Left ventricle myocardium inferior (tissue), 1 donor: ENCODE measurements around the gene PRR16. TPM values are rescaled to one million over a fixed set of nuclear protein-coding genes. Genes with fewer than 3 reads are reported as not detected.

ENCODE experiments used
- DNase-seq: peaks from one replicate; pipeline ENCODE4 v3.0.0-alpha.2; 2020
- H3K27ac ChIP-seq: fragments of 200-600 bp; replicated peaks from 2 replicates; pipeline ENCODE4 v1.8.0; 2021
- H3K27me3 ChIP-seq: fragments of 200-600 bp; 2 replicates; pipeline ENCODE4 v1.8.0; 2021; ENCODE audit warnings: low read depth
- H3K36me3 ChIP-seq: fragments of 200-600 bp; 2 replicates; pipeline ENCODE4 v1.8.0; 2021
- H3K4me1 ChIP-seq: fragments of 200-600 bp; 2 replicates; pipeline ENCODE4 v1.8.0; 2021
- H3K4me3 ChIP-seq: fragments of 200-600 bp; 2 replicates; pipeline ENCODE4 v1.8.0; 2021; ENCODE audit warnings: mild to moderate bottlenecking, moderate library complexity
- H3K9me3 ChIP-seq: fragments of 200-600 bp; replicated peaks from 2 replicates; pipeline ENCODE4 v1.8.0; 2021
- CTCF ChIP-seq: fragments of 200-600 bp; IDR thresholded peaks from 2 replicates; pipeline ENCODE4 v1.8.0; 2021; ENCODE audit warnings: antibody characterized with exemption, mild to moderate bottlenecking, borderline replicate concordance
- intact Hi-C: fragments of 100-400 bp; cut with micrococcal nuclease; formaldehyde crosslinking; loops from one replicate; pipeline ENCODE4 v1.11.0; 2022
- total RNA-seq: library from RNA; stranded (reverse); fragmentation: NEBNext Ultra II Directional; extraction: Animal tissue kit (Norgen Biotek cat#: 25700); gene quantifications from one replicate; pipeline ENCODE4 v1.2.1, GENCODE V29; 2021
- donor health status: DM: no; HTN: yes; CAD: no; lungs with severe emphysema.

PRR16 gene
- total RNA-seq, 1 donor from 2014 or later = 15.3 TPM

- H3K9me3 ChIP-seq = no peaks in the 10 kb centered on the region
- TF ChIP-seq CTCF = no peak
- DNase-seq = no peak
- no peaks in the 10 kb centered on the region for H3K36me3 ChIP-seq
- H3K27ac ChIP-seq = no peak overlapping the region
- no peaks in the 10 kb centered on the region for H3K4me1 ChIP-seq
- H3K4me3 ChIP-seq = no peak overlapping the region
- no peaks in the 10 kb centered on the region for H3K27me3 ChIP-seq
- intact Hi-C loops = no loop called here
These were observed 167.5 kb downstream of the PRR16 start for GRCh38 chr5:120631611-120632010.

GRCh38 chr5:120632430-120632829, 168.3 kb downstream of the PRR16 start:
- DNase-seq = no peak
- Histone ChIP-seq H3K27me3 (no peaks in the 10 kb centered on the region), H3K36me3 (no peaks in the 10 kb centered on the region), H3K27ac (no peak overlapping the region), H3K4me1 (no peaks in the 10 kb centered on the region), H3K9me3 (no peaks in the 10 kb centered on the region), H3K4me3 (no peak overlapping the region)
- no peak for TF ChIP-seq CTCF
- intact Hi-C loops = no loop called here

GRCh38 chr5:120638449-120638848, 174.3 kb downstream of the PRR16 start:
- no peak for DNase-seq
- no peaks in the 10 kb centered on the region for H3K36me3 ChIP-seq
- no peaks in the 10 kb centered on the region for H3K4me1 ChIP-seq
- TF ChIP-seq CTCF = no peak
- H3K27me3 ChIP-seq = no peaks in the 10 kb centered on the region
- no peak overlapping the region for H3K4me3 ChIP-seq
- intact Hi-C loops = no loop called here
- H3K27ac ChIP-seq = no peak overlapping the region
- H3K9me3 ChIP-seq = no peaks in the 10 kb centered on the region

GRCh38 chr5:120640778-120641177, 176.7 kb downstream of the PRR16 start:
- Histone ChIP-seq H3K9me3 (no peaks in the 10 kb centered on the region), H3K36me3 (no peaks in the 10 kb centered on the region)
- intact Hi-C loops = no loop called here

GRCh38 chr5:120644516-120644915, 180.4 kb downstream of the PRR16 start:
- Histone ChIP-seq H3K27me3 (no peaks in the 10 kb centered on the region), H3K9me3 (no peaks in the 10 kb centered on the region), H3K4me1 (no peaks in the 10 kb centered on the region), H3K4me3 (no peak overlapping the region), H3K36me3 (no peaks in the 10 kb centered on the region), H3K27ac (no peak overlapping the region)
- DNase-seq = no peak
- intact Hi-C loops = no loop called here
- no peak for TF ChIP-seq CTCF

More at GRCh38 chr5:120640778-120641177, 176.7 kb downstream of the PRR16 start:
- Histone ChIP-seq H3K4me1 (no peaks in the 10 kb centered on the region), H3K27ac (no peak overlapping the region), H3K27me3 (no peaks in the 10 kb centered on the region), H3K4me3 (no peak overlapping the region)
- no peak for TF ChIP-seq CTCF
- DNase-seq = no peak
